ENCODE data around the gene BCL2L14.

GRCh38 chr12:12054993-12055392 is 15.7 kb upstream of the BCL2L14 start:
- TF ChIP-seq POLR2AphosphoS5 (IDR thresholded peaks at IDR 0.05; ENCODE audit: borderline replicate concordance, low read depth, low read length) (no peak), EZH2 (IDR thresholded peaks at IDR 0.05) (no peak)
